ENCODE results near the gene MED1.

The MED1 gene, protein sequence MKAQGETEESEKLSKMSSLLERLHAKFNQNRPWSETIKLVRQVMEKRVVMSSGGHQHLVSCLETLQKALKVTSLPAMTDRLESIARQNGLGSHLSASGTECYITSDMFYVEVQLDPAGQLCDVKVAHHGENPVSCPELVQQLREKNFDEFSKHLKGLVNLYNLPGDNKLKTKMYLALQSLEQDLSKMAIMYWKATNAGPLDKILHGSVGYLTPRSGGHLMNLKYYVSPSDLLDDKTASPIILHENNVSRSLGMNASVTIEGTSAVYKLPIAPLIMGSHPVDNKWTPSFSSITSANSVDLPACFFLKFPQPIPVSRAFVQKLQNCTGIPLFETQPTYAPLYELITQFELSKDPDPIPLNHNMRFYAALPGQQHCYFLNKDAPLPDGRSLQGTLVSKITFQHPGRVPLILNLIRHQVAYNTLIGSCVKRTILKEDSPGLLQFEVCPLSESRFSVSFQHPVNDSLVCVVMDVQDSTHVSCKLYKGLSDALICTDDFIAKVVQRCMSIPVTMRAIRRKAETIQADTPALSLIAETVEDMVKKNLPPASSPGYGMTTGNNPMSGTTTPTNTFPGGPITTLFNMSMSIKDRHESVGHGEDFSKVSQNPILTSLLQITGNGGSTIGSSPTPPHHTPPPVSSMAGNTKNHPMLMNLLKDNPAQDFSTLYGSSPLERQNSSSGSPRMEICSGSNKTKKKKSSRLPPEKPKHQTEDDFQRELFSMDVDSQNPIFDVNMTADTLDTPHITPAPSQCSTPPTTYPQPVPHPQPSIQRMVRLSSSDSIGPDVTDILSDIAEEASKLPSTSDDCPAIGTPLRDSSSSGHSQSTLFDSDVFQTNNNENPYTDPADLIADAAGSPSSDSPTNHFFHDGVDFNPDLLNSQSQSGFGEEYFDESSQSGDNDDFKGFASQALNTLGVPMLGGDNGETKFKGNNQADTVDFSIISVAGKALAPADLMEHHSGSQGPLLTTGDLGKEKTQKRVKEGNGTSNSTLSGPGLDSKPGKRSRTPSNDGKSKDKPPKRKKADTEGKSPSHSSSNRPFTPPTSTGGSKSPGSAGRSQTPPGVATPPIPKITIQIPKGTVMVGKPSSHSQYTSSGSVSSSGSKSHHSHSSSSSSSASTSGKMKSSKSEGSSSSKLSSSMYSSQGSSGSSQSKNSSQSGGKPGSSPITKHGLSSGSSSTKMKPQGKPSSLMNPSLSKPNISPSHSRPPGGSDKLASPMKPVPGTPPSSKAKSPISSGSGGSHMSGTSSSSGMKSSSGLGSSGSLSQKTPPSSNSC (N-terminal part only)

GRCh38 chr17:39450847-39451581 lies at the start of gene MED1:
MED1 (minus strand) TSS chr17:39451263; CDS start chr17:39451062, 201 bp downstream.
- TF ChIP-seq NFIC (IDR thresholded peaks at IDR 0.05) (no peak), MAX (IDR thresholded peaks at IDR 0.05) (peak; percentile 81), CREB1 (IDR thresholded peaks at IDR 0.05; ENCODE audit: low read depth) (0 out of 2 replicates have a peak, but pooled peaks have one; percentile 6), TAF1 (IDR thresholded peaks at IDR 0.05; ENCODE audit: low read depth) (peak; percentile 93), YY1 (IDR thresholded peaks at IDR 0.05; ENCODE audit: low read depth) (peak; percentile 96), EP300 (IDR thresholded peaks at IDR 0.05; ENCODE audit: borderline replicate concordance) (no peak), FOXM1 (IDR thresholded peaks at IDR 0.05; ENCODE audit: borderline replicate concordance, low read depth) (no peak), RAD21 (IDR thresholded peaks at IDR 0.05; ENCODE audit: low read depth) (no peak), TEAD4 (IDR thresholded peaks at IDR 0.05) (no peak), ZBTB7A (IDR thresholded peaks at IDR 0.05; ENCODE audit: low read depth) (no peak), REST (IDR thresholded peaks at IDR 0.05; ENCODE audit: low read depth) (no peak), CEBPB (IDR thresholded peaks at IDR 0.05) (peak; percentile 26; the same call in 1 of the 2 replicates), EGR1 (IDR thresholded peaks at IDR 0.05) (no peak), TCF12 (IDR thresholded peaks at IDR 0.05; ENCODE audit: low read depth) (peak; percentile 16; the same call in 1 of the 2 replicates)
- TF ChIP-seq, protein P1, sequence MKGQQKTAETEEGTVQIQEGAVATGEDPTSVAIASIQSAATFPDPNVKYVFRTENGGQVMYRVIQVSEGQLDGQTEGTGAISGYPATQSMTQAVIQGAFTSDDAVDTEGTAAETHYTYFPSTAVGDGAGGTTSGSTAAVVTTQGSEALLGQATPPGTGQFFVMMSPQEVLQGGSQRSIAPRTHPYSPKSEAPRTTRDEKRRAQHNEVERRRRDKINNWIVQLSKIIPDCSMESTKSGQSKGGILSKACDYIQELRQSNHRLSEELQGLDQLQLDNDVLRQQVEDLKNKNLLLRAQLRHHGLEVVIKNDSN (IDR thresholded peaks at IDR 0.05) = no peak

GRCh38 chr17:39487946-39488345 lies 36.9 kb upstream of the MED1 start:
- TF ChIP-seq TCF12 (IDR thresholded peaks at IDR 0.05; ENCODE audit: low read depth) (no peak), TEAD4 (IDR thresholded peaks at IDR 0.05) (no peak), NFIC (IDR thresholded peaks at IDR 0.05) (no peak), YY1 (IDR thresholded peaks at IDR 0.05; ENCODE audit: low read depth) (no peak), RAD21 (IDR thresholded peaks at IDR 0.05; ENCODE audit: low read depth) (no peak), CEBPB (IDR thresholded peaks at IDR 0.05) (no peak), FOXM1 (IDR thresholded peaks at IDR 0.05; ENCODE audit: borderline replicate concordance, low read depth) (no peak), TAF1 (IDR thresholded peaks at IDR 0.05; ENCODE audit: low read depth) (no peak), CREB1 (IDR thresholded peaks at IDR 0.05; ENCODE audit: low read depth) (no peak), EGR1 (IDR thresholded peaks at IDR 0.05) (no peak), EP300 (IDR thresholded peaks at IDR 0.05; ENCODE audit: borderline replicate concordance) (no peak), REST (IDR thresholded peaks at IDR 0.05; ENCODE audit: low read depth) (no peak)

GRCh38 chr17:39486242-39486641 lies 35.2 kb upstream of the MED1 start:
- TF ChIP-seq CEBPB (IDR thresholded peaks at IDR 0.05) (no peak), NFIC (IDR thresholded peaks at IDR 0.05) (no peak), ZBTB7A (IDR thresholded peaks at IDR 0.05; ENCODE audit: low read depth) (no peak), EP300 (IDR thresholded peaks at IDR 0.05; ENCODE audit: borderline replicate concordance) (no peak), TEAD4 (IDR thresholded peaks at IDR 0.05) (no peak), FOXM1 (IDR thresholded peaks at IDR 0.05; ENCODE audit: borderline replicate concordance, low read depth) (no peak), CREB1 (IDR thresholded peaks at IDR 0.05; ENCODE audit: low read depth) (no peak), MAX (IDR thresholded peaks at IDR 0.05) (no peak), YY1 (IDR thresholded peaks at IDR 0.05; ENCODE audit: low read depth) (no peak), EGR1 (IDR thresholded peaks at IDR 0.05) (no peak), RAD21 (IDR thresholded peaks at IDR 0.05; ENCODE audit: low read depth) (no peak)

- no peak for TF ChIP-seq EGR1 (IDR thresholded peaks at IDR 0.05)
- no peak for TF ChIP-seq ZBTB7A (IDR thresholded peaks at IDR 0.05; ENCODE audit: low read depth)
- 0 out of 2 replicates have a peak, but pooled peaks have one; percentile 25 for TF ChIP-seq TEAD4 (IDR thresholded peaks at IDR 0.05)
- TF ChIP-seq RAD21 (IDR thresholded peaks at IDR 0.05; ENCODE audit: low read depth) = no peak
Measured at GRCh38 chr17:39485555-39485954, 34.5 kb upstream of the MED1 start.

All from Ishikawa (cell line).